KOPT-K1 (cell line): Measurements from ENCODE around the gene MFAP3.
"Not testable (repeated sequence)": the region's sequence is repeated elsewhere in the genome, so short reads cannot be mapped to it uniquely, and the experiment has no call there.

Source experiments
- H3K27ac ChIP-seq: fragments of 200-600 bp; sonication (generic); 2 replicates; pipeline ENCODE4 v1.5.1; 2016; ENCODE audit warnings: antibody characterized with exemption, mild to moderate bottlenecking, low read depth, low read length; ENCODE audit not compliant: poor library complexity, severe bottlenecking
- H3K36me3 ChIP-seq: fragments of 200-600 bp; sonication (generic); 2 replicates; pipeline ENCODE4 v1.5.1; 2017; ENCODE audit warnings: antibody characterized with exemption, mild to moderate bottlenecking, low read length, moderate library complexity; ENCODE audit not compliant: insufficient read depth
- H3K9me3 ChIP-seq: fragments of 200-600 bp; sonication (generic); 2 replicates; pipeline ENCODE4 v1.5.1; 2017; ENCODE audit warnings: antibody characterized with exemption, low read length, mild to moderate bottlenecking; ENCODE audit not compliant: insufficient read depth, poor library complexity, severe bottlenecking

The MFAP3 gene

GRCh38 chr5:154069854-154070253 is 31.1 kb downstream of the MFAP3 start:
- H3K27ac ChIP-seq, H3K9me3 ChIP-seq, H3K36me3 ChIP-seq: not testable (repeated sequence)

- H3K27ac ChIP-seq = peak overlapping the region; percentile 14
Measured at GRCh38 chr5:154071799-154072413, 33.1 kb downstream of the MFAP3 start.

GRCh38 chr5:154072414-154073171 is 33.8 kb downstream of the MFAP3 start:
- Histone ChIP-seq H3K36me3 (no peaks in the 10 kb centered on the region), H3K27ac (peak overlapping the region; percentile 14), H3K9me3 (no peaks in the 10 kb centered on the region)

More at GRCh38 chr5:154071799-154072413, 33.1 kb downstream of the MFAP3 start:
- Histone ChIP-seq H3K9me3 (no peaks in the 10 kb centered on the region), H3K36me3 (no peaks in the 10 kb centered on the region)

- Histone ChIP-seq H3K27ac (no peak overlapping the region), H3K9me3 (no peaks in the 10 kb centered on the region), H3K36me3 (no peaks in the 10 kb centered on the region)
Measured at GRCh38 chr5:154076240-154076922, 37.6 kb downstream of the MFAP3 start.

- Histone ChIP-seq H3K36me3 (no peaks in the 10 kb centered on the region), H3K27ac (no peak overlapping the region), H3K9me3 (no peaks in the 10 kb centered on the region)
Measured at GRCh38 chr5:154077696-154078095, 38.9 kb downstream of the MFAP3 start.

GRCh38 chr5:154078272-154078671 is 39.5 kb downstream of the MFAP3 start:
- no peaks in the 10 kb centered on the region for H3K36me3 ChIP-seq
- no peaks in the 10 kb centered on the region for H3K9me3 ChIP-seq
- no peak overlapping the region for H3K27ac ChIP-seq

- H3K27ac ChIP-seq = no peak overlapping the region
- no peaks in the 10 kb centered on the region for H3K9me3 ChIP-seq
- no peaks in the 10 kb centered on the region for H3K36me3 ChIP-seq
Measured at GRCh38 chr5:154081246-154081645, 42.5 kb downstream of the MFAP3 start.

- no peaks in the 10 kb centered on the region for H3K36me3 ChIP-seq
Measured at GRCh38 chr5:154084062-154084639, 45.4 kb downstream of the MFAP3 start.

GRCh38 chr5:154086146-154086545 is 47.4 kb downstream of the MFAP3 start:
- no peaks in the 10 kb centered on the region for H3K36me3 ChIP-seq
- H3K27ac ChIP-seq = no peak overlapping the region
- H3K9me3 ChIP-seq = no peaks in the 10 kb centered on the region

More at GRCh38 chr5:154084062-154084639, 45.4 kb downstream of the MFAP3 start:
- H3K9me3 ChIP-seq = no peaks in the 10 kb centered on the region
- no peak overlapping the region for H3K27ac ChIP-seq

GRCh38 chr5:154086641-154087040 is 47.9 kb downstream of the MFAP3 start:
- H3K36me3 ChIP-seq = no peaks in the 10 kb centered on the region
- H3K27ac ChIP-seq = no peak overlapping the region

GRCh38 chr5:154087260-154087659 is 48.5 kb downstream of the MFAP3 start:
- no peaks in the 10 kb centered on the region for H3K36me3 ChIP-seq
- no peak overlapping the region for H3K27ac ChIP-seq
- no peaks in the 10 kb centered on the region for H3K9me3 ChIP-seq

More at GRCh38 chr5:154086641-154087040, 47.9 kb downstream of the MFAP3 start:
- no peaks in the 10 kb centered on the region for H3K9me3 ChIP-seq

- no peaks in the 10 kb centered on the region for H3K36me3 ChIP-seq
- H3K27ac ChIP-seq = no peak overlapping the region
- H3K9me3 ChIP-seq = no peaks in the 10 kb centered on the region
Measured at GRCh38 chr5:154088801-154089200, 50.0 kb downstream of the MFAP3 start.

- Histone ChIP-seq H3K27ac (no peak overlapping the region), H3K9me3 (no peaks in the 10 kb centered on the region), H3K36me3 (no peaks in the 10 kb centered on the region)
Measured at GRCh38 chr5:154090656-154091055, 51.9 kb downstream of the MFAP3 start.

GRCh38 chr5:154092356-154093141 is 53.8 kb downstream of the MFAP3 start:
- Histone ChIP-seq H3K27ac (no peak overlapping the region), H3K9me3 (no peaks in the 10 kb centered on the region), H3K36me3 (no peaks in the 10 kb centered on the region)
